Stimulated activated CD4-positive, alpha-beta T cell treated with anti-CD3 and anti-CD28 coated beads, Interleukin-1b, Interleukin-23, amount 100 ng/mL, for 48 hours (primary cell): ENCODE data around the gene ZNF784.
A peak's percentile ranks its signal among the peaks of the same experiment; 100 is the strongest.
"Not testable (repeated sequence)": the region's sequence is repeated elsewhere in the genome, so short reads cannot be mapped to it uniquely, and the experiment has no call there.

Experiments used
- DNase-seq: peaks from one replicate; pipeline ENCODE4 v3.0.0-alpha.2; 2020

The ZNF784 gene

GRCh38 chr19:55602104-55603001 is 22.0 kb downstream of the ZNF784 start:
- no peak for DNase-seq

DNA sequence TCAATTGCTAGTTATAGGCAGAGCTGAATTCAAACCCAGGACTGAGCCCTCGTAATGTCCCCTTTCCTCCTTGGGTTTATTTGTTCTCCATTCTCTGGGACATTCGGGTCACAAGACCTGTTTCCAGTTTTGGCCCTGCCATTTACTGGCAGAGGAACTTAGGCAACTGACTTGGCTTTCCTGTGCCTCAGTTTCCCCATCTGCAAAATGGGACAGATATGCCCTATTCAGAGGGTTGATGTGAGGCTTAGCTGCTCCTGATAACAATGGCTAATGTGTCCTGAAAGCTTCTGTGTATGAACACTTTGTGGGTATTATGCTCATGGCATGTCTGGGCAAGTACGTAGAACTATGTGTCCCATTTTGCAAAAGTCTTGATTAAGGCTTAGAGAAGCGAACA is 23.3 kb downstream of the ZNF784 start:
- no peak for DNase-seq

GRCh38 chr19:55600662-55601028 is 23.7 kb downstream of the ZNF784 start:
- DNase-seq = no peak

- DNase-seq = peak; percentile 84
Measured at GRCh38 chr19:55599842-55600661, 24.3 kb downstream of the ZNF784 start, which contains the start of gene ZNF524. Gene ZNF524, plus strand, starts transcription at chr19:55600288. Its CDS starts 1,825 bp downstream, at chr19:55602113.

DNA sequence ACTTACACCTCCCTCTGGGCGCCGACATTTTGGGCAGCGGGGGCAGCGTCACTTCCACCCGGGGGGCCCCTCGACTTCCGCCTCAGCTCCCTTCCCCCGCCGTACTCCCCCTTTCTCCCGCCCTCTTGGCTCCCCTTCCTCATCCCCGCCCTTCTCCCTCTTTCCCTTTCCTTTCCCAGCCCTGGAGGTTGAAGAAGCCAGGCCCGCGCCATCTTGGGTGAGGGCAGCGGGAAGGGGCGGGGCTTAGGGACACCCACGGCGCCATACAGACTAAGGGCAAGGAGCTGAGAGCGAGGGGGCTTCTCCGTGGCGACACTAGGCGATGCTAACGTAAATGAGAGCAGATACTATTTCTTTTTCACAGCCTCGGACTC is 24.9 kb downstream of the ZNF784 start, which contains the start of gene FIZ1:
TSS of gene FIZ1 (minus strand) at position 50 of the 374 bp plus-strand sequence. CDS start 1,652 bp downstream, outside the sequence.
- DNase-seq = peak; percentile 98

DNA sequence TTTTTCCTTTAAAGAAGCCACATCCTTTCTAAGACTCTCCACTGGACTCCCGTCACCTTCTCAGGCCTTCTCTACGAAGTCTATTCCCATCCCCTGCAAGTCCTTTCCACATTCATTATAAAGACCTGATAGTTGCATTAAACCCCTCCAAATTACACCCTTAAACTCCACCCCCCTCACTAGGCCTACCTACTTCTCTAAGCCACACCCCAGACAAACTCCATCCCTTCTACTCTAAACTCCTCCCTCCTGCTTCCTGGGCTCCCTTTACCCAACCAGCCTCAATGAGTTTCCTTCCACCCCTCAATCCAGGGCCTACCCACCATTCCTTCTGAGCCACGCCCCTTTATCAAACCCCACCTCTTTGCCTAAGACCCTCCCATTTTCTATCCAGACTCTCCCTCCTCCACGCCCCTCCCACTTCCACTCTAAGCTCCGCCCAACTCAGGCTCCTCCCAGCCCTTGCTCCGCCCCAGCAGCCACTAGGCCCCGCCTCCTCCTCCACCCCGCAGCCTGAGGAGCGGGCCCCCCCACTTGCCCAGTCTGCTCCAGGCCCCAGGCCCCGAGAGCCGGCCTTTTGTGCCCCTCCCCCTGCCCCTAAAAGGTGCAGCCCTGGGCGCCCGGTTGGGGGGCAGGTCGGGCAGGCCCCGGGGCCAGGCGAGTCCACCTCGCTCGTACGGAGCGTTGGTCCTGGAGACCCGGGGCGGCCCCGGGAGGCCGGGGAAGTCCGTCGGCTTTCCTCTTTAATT is 25.5 kb downstream of the ZNF784 start:
- DNase-seq = peak; percentile 97

DNA sequence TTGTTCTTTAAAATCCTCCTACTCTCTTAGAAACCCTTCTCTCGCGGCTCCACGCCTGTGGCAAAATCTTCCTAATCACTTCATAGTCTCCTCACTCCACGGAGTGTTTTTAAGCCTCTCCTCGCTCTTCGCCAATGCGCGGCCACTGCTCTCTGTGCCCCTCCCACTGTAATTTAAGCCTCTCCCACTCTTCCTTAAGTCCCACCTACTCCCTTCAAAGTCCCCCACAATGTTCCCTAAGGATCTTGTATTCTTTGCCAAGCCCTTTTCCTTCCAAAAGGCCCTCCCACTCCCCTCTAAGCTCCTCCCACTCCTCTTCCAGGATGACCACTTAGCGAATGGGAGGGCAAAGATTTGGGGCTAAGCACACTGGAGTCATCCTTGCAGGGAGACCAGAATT is 26.3 kb downstream of the ZNF784 start:
- DNase-seq = no peak

- no peak for DNase-seq
Measured at GRCh38 chr19:55597501-55597921, 26.9 kb downstream of the ZNF784 start.

DNA sequence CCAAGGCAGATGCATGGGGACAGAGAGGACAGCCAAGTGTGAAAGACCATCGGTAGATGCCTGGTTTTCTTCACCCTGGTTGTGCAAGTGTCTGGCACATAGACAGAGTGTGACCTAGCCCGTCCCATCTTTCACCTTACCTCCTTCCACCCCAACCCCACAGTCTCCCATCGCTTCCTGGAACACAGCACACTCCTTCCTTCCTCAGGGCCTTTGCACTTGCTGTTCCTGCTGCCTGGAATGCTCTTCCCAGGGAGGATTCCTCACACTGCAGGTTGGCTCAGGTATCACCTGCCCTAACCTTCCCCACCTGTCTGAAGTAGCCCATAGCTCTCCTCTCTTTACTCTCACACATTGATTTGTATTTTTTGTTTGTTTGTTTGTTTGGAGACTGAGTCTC is 28.1 kb downstream of the ZNF784 start:
- no peak for DNase-seq

DNA sequence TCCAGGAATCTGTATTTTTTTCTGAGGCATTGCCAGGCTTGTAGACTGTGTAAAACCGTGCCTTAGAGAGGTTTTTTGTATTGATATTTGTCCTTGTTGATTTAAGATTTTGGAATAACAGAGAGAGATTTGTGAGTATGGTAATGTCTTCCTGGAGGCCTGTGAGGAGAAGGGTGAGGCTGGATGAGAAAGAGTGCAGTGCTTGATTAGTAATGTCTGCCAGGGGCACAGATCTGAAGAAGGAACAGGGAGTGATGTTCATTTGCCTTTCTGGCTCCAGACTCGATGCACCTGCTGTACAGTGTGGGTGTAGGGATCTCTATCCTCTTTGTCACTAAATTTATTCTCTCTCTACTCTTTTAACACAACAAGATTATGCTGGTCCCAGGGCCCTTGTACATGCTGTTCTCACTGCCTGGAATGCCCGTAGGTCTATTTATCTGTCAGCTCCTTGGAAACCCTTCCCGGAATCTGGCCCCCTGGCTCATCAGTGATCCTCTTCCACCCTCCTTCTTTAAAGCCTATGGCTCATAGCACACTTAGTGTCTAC is 29.3 kb downstream of the ZNF784 start:
- no peak for DNase-seq

- no peak for DNase-seq
Measured at GRCh38 chr19:55593096-55593772, 31.1 kb downstream of the ZNF784 start.

GRCh38 chr19:55592391-55593090 is 31.8 kb downstream of the ZNF784 start:
- DNase-seq = no peak

- DNase-seq = no peak
Measured at GRCh38 chr19:55591555-55591954, 32.8 kb downstream of the ZNF784 start.

DNA sequence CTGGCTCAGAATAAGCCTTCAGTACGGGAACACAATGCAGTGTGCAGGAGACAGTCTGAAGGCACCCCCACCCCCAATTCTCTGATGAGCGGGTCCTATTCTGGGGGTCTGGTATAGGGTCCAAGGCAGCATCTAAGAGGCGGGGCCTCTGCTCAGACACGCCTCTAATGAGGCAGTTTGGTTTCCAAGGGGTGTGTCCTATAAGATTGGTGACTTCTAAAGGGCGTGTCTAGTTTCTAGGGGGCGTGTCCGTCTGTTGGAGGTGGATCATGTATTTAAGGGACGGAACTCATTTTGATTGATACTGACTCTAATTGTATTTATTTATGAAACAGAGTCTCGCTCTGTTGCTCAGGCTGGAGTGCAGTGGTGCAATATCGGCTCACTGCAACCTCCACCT is 33.7 kb downstream of the ZNF784 start:
- DNase-seq = no peak

- no peak for DNase-seq
Measured at GRCh38 chr19:55590109-55590508, 34.3 kb downstream of the ZNF784 start.

GRCh38 chr19:55588738-55589137 is 35.6 kb downstream of the ZNF784 start:
- DNase-seq = no peak

- DNase-seq = peak; percentile 96
Measured at GRCh38 chr19:55586976-55587668, 37.2 kb downstream of the ZNF784 start.

GRCh38 chr19:55585658-55586339 is 38.6 kb downstream of the ZNF784 start:
- peak; percentile 53 for DNase-seq

GRCh38 chr19:55584871-55585270 is 39.5 kb downstream of the ZNF784 start:
- no peak for DNase-seq

GRCh38 chr19:55583897-55584296 is 40.5 kb downstream of the ZNF784 start:
- DNase-seq = not testable (repeated sequence)
